SK-N-SH (cell line): ENCODE results near the gene GLMP. TPM values are rescaled to one million over a fixed set of nuclear protein-coding genes. Genes with fewer than 3 reads are reported as not detected.

Experiments
- CTCF ChIA-PET: fragments of 300-600, 350-600 bp; formaldehyde crosslinking; extraction: SDS; loops from one replicate; lab custom pipeline; 2021; lab: Yijun Ruan, JAX
- POLR2A ChIA-PET: fragments of 350-600 bp; sonication (Branson Sonifier 250); formaldehyde crosslinking; extraction: SDS; loops from one replicate; lab custom pipeline; 2020; ENCODE audit warnings: antibody characterized with exemption, inconsistent platforms; lab: Yijun Ruan, JAX
- DNase-seq: peaks from one replicate; pipeline ENCODE4 v3.0.0; 2012
- H2AFZ ChIP-seq: fragments of 200-600 bp; sonication (generic); 2 replicates; pipeline ENCODE4 v1.8.1; 2016; ENCODE audit warnings: antibody characterized with exemption, mild to moderate bottlenecking, low read depth
- H3F3A ChIP-seq: fragments of 200-600 bp; sonication (generic); replicated peaks from 2 replicates; pipeline ENCODE3; 2016; ENCODE audit warnings: antibody characterized with exemption, mild to moderate bottlenecking; ENCODE audit not compliant: insufficient read depth
- H3K27ac ChIP-seq, 2 experiments: fragments of 200-500 bp in 1 of 2; fragments of 200-600 bp in 1 of 2; sonication (Bioruptor generic) in 1 of 2; sonication (generic), shearing (Covaris generic) in 1 of 2; 2 replicates each; pipeline versions ENCODE4 v1.5.1 to v1.6.1; 2014 to 2016; ENCODE audit warnings: low read depth in 2 of 2, inconsistent platforms in 1 of 2, low read length in 1 of 2, mild to moderate bottlenecking in 1 of 2, mixed read lengths in 1 of 2
- H3K27me3 ChIP-seq: fragments of 200-600 bp; sonication (generic), shearing (Covaris generic); 2 replicates; pipeline ENCODE4 v1.6.1; 2016; ENCODE audit warnings: mixed run types; ENCODE audit not compliant: insufficient read depth
- H3K36me3 ChIP-seq, 2 experiments: fragments of 200-500 bp in 1 of 2; fragments of 200-600 bp in 1 of 2; sonication (Bioruptor generic) in 1 of 2; sonication (generic) in 1 of 2; replicated peaks in 1 of 2; 2 replicates each; pipeline versions ENCODE3 to v1.5.1; 2014 to 2016; ENCODE audit warnings: low read length in 1 of 2, mild to moderate bottlenecking in 1 of 2; ENCODE audit not compliant: insufficient read depth in 2 of 2, control insufficient read depth in 1 of 2
- H3K4me1 ChIP-seq, 2 experiments: fragments of 200-500 bp in 1 of 2; fragments of 200-600 bp in 1 of 2; sonication (Bioruptor generic) in 1 of 2; sonication (generic), shearing (Covaris generic) in 1 of 2; 2 replicates each; pipeline versions ENCODE4 v1.5.1 to v1.6.1; 2014 to 2016; ENCODE audit warnings: low read depth in 1 of 2, low read length in 1 of 2, mixed run types in 1 of 2; ENCODE audit not compliant: insufficient read depth in 2 of 2, control insufficient read depth in 1 of 2
- H3K4me2 ChIP-seq: fragments of 200-600 bp; sonication (generic), shearing (Covaris generic); 2 replicates; pipeline ENCODE4 v1.6.1; 2017; ENCODE audit warnings: mixed run types
- H3K4me3 ChIP-seq, 2 experiments: fragments of 200-500 bp in 1 of 2; fragments of 200-600 bp in 1 of 2; sonication (Bioruptor generic) in 1 of 2; sonication (generic), shearing (Covaris generic) in 1 of 2; 2 replicates each; pipeline versions ENCODE4 v1.5.1 to v1.8.1; 2014 to 2016; ENCODE audit warnings: low read depth in 2 of 2, inconsistent platforms in 1 of 2, low read length in 1 of 2, mild to moderate bottlenecking in 1 of 2, mixed read lengths in 1 of 2, moderate library complexity in 1 of 2
- H3K79me2 ChIP-seq: fragments of 200-600 bp; sonication (generic); 2 replicates; pipeline ENCODE4 v1.8.1; 2017; ENCODE audit warnings: mild to moderate bottlenecking; ENCODE audit not compliant: insufficient read depth
- H3K9ac ChIP-seq: fragments of 200-600 bp; sonication (generic); 2 replicates; pipeline ENCODE4 v1.6.1; 2017; ENCODE audit warnings: mixed run types
- H3K9me2 ChIP-seq: fragments of 200-600 bp; sonication (generic); 2 replicates; pipeline ENCODE4 v1.6.1; 2017; ENCODE audit warnings: mixed run types
- H3K9me3 ChIP-seq: fragments of 200-600 bp; sonication (generic); 2 replicates; pipeline ENCODE4 v1.6.1; 2017; ENCODE audit warnings: mixed run types, mild to moderate bottlenecking, moderate library complexity
- H4K20me1 ChIP-seq: fragments of 200-600 bp; sonication (generic); 2 replicates; pipeline ENCODE4 v1.6.1; 2017; ENCODE audit warnings: mild to moderate bottlenecking, mixed run types; ENCODE audit not compliant: insufficient read depth
- EP300 ChIP-seq, 2 experiments: IDR thresholded peaks; 2 replicates each; pipeline versions ENCODE4 v1.4.0 to v1.6.1; 2012; ENCODE audit warnings: borderline replicate concordance in 1 of 2, low read depth in 1 of 2, low read length in 1 of 2
- FOSL2 ChIP-seq: IDR thresholded peaks from 2 replicates; pipeline ENCODE4 v1.4.0; 2012; ENCODE audit warnings: low read depth, mild to moderate bottlenecking, moderate library complexity, borderline replicate concordance
- FOXJ3 ChIP-seq: sonication (generic); formaldehyde crosslinking; IDR thresholded peaks from 2 replicates; pipeline ENCODE4 v1.5.1; 2020; ENCODE audit warnings: mild to moderate bottlenecking, missing genetic modification reagents
- GABPA ChIP-seq: IDR thresholded peaks from 2 replicates; pipeline ENCODE4 v1.4.0; 2012; ENCODE audit warnings: low read depth, mild to moderate bottlenecking
- GATA2 ChIP-seq: sonication (generic); formaldehyde crosslinking; IDR thresholded peaks from 2 replicates; pipeline ENCODE4 v1.5.0; 2020; ENCODE audit warnings: mild to moderate bottlenecking, missing genetic modification reagents
- IRF3 ChIP-seq: fragments of 150-350 bp; IDR thresholded peaks from 2 replicates; pipeline ENCODE4 v1.6.1; 2016; ENCODE audit warnings: mild to moderate bottlenecking, low read depth, low read length
- MAX ChIP-seq: IDR thresholded peaks from 2 replicates; pipeline ENCODE4 v1.4.0; 2012; ENCODE audit warnings: low read depth
- MEF2A ChIP-seq: IDR thresholded peaks from 2 replicates; pipeline ENCODE4 v1.4.0; 2012; ENCODE audit warnings: low read depth, borderline replicate concordance
- NFIC ChIP-seq: IDR thresholded peaks from 2 replicates; pipeline ENCODE4 v1.4.0; 2012; ENCODE audit warnings: borderline replicate concordance
- PBX3 ChIP-seq: IDR thresholded peaks from 2 replicates; pipeline ENCODE4; 2012
- POLR2AphosphoS5 ChIP-seq: IDR thresholded peaks from 2 replicates; pipeline ENCODE4 v1.6.1; 2012; ENCODE audit warnings: low read depth, low read length
- REST ChIP-seq: IDR thresholded peaks from 2 replicates; pipeline ENCODE4 v1.6.1; 2012; ENCODE audit warnings: mild to moderate bottlenecking, low read depth, low read length, moderate library complexity
- RFX5 ChIP-seq: IDR thresholded peaks from 2 replicates; pipeline ENCODE4 v1.6.1; 2012; ENCODE audit warnings: mild to moderate bottlenecking, improper control_type of control experiment, low read length
- RXRA ChIP-seq: IDR thresholded peaks from 2 replicates; pipeline ENCODE4 v1.4.0; 2012; ENCODE audit warnings: low read depth, mild to moderate bottlenecking, borderline replicate concordance
- SIN3A ChIP-seq: IDR thresholded peaks from 2 replicates; pipeline ENCODE4 v1.6.1; 2012; ENCODE audit warnings: low read depth, mild to moderate bottlenecking, low read length, moderate library complexity, borderline replicate concordance
- TAF1 ChIP-seq: IDR thresholded peaks from 2 replicates; pipeline ENCODE4 v1.6.1; 2012; ENCODE audit warnings: low read depth, mild to moderate bottlenecking, low read length, moderate library complexity, borderline replicate concordance
- TCF12 ChIP-seq: IDR thresholded peaks from 2 replicates; pipeline ENCODE4 v1.4.0; 2012
- TEAD4 ChIP-seq: IDR thresholded peaks from 2 replicates; pipeline ENCODE4 v1.4.0; 2012; ENCODE audit warnings: mild to moderate bottlenecking, borderline replicate concordance; ENCODE audit not compliant: insufficient read depth
- USF2 ChIP-seq: fragments of 150-350 bp; IDR thresholded peaks from 2 replicates; pipeline ENCODE4 v1.6.1; 2017; ENCODE audit warnings: antibody characterized with exemption, low read length, low read depth, borderline replicate concordance
- YY1 ChIP-seq: IDR thresholded peaks from 2 replicates; pipeline ENCODE4 v1.4.0; 2012; ENCODE audit warnings: low read depth, mild to moderate bottlenecking
- WGBS: methylation state at CpG from one replicate; pipeline ENCODE4 v1.1.6; 2017; ENCODE audit warnings: low lambda C conversion rate; 5-methylcytosine and 5-hydroxymethylcytosine counted together
- polyA plus RNA-seq, 3 experiments: library from polyadenylated mRNA; depleted of rRNA; stranded (reverse); fragments of >200 nt; gene quantifications; 2 replicates each; pipeline ENCODE4 v1.2.3, GENCODE V29; 2012

GLMP gene
- polyA plus RNA-seq, 1 of the 3 experiments (the other 2 are of a cell fraction): 41.7 TPM

GRCh38 chr1:156305215-156305614, 9.7 kb upstream of the GLMP start:
- no peaks in the 10 kb centered on the region for H3K9me2 ChIP-seq
- DNase-seq: no peak
- no peak overlapping the region for H3K4me3 ChIP-seq
- no peaks in the 10 kb centered on the region for H3K4me1 ChIP-seq
- peaks cover 17% of the 10 kb centered on the region for H3F3A ChIP-seq
- H3K4me2 ChIP-seq: no peak overlapping the region
- H3K27me3 ChIP-seq: no peaks in the 10 kb centered on the region
- ChIA-PET CTCF (interaction anchor here (1.5 kb wide), 1 partner anchor 80 kb away, joined by 3 read pairs; no protein-coding TSS in a partner anchor), POLR2A (interaction anchor here (0.6 kb wide), 1 partner anchor 40 kb away, joined by 5 read pairs; no protein-coding TSS in a partner anchor)
- H3K9me3 ChIP-seq: no peaks in the 10 kb centered on the region
- TF ChIP-seq MAX: no peak
- no peak for TF ChIP-seq MEF2A
- TF ChIP-seq EP300 (IDR thresholded peaks at IDR 0.05; ENCODE audit: borderline replicate concordance in 1 of 2, low read depth in 1 of 2, low read length in 1 of 2): no peak
- TF ChIP-seq RFX5: no peak
- TF ChIP-seq GABPA: no peak
- TF ChIP-seq TAF1: no peak
- no peak for TF ChIP-seq GATA2 (CRISPR knock-in tag)
- TF ChIP-seq NFIC: no peak
- no peak for TF ChIP-seq FOSL2
- no peak for TF ChIP-seq TEAD4
- TF ChIP-seq YY1: no peak
- TF ChIP-seq TCF12: no peak
- no peak for TF ChIP-seq REST
- TF ChIP-seq RXRA: no peak
- TF ChIP-seq SIN3A: no peak
- no peak for TF ChIP-seq PBX3
- TF ChIP-seq USF2: no peak
- no peak for TF ChIP-seq POLR2AphosphoS5
- TF ChIP-seq FOXJ3: no peak
- no peak for TF ChIP-seq IRF3
- H3K27ac ChIP-seq: no peak overlapping the region
- H3K9ac ChIP-seq: no peak overlapping the region
- WGBS: 88% methylated on average over 2 of the region's 2 CpGs
- H2AFZ ChIP-seq: no peak overlapping the region
- H4K20me1 ChIP-seq: no peaks in the 10 kb centered on the region
- H3K36me3 ChIP-seq: peaks cover 24 to 55% of the 10 kb centered on the region in 2 experiments
- no peaks in the 10 kb centered on the region for H3K79me2 ChIP-seq
